22Rv1 (cell line): Measurements from ENCODE around the gene AMPD3.

Experiments used
- CTCF ChIP-seq: fragments of 450-650 bp; IDR thresholded peaks from 2 replicates; pipeline ENCODE4 v1.5.1; 2017; ENCODE audit warnings: mild to moderate bottlenecking
- ZFX ChIP-seq: fragments of 450-650 bp; IDR thresholded peaks from 2 replicates; pipeline ENCODE4 v1.6.1; 2017; ENCODE audit warnings: antibody characterized with exemption, borderline replicate concordance

- TF ChIP-seq CTCF: no peak
- TF ChIP-seq ZFX: no peak
Observed at GRCh38 chr11:10494636-10495463, 39.8 kb downstream of the AMPD3 start.
